Smooth muscle cell (in vitro differentiated cells): Measurements from ENCODE around the gene ALOX5AP. TPM values are rescaled to one million over a fixed set of nuclear protein-coding genes. Genes with fewer than 3 reads are reported as not detected.

ENCODE experiments used
- DNase-seq: peaks from one replicate; lab custom pipeline; 2025; ENCODE audit not compliant: unreplicated experiment; lab: John Stamatoyannopoulos, UW
- H2AFZ ChIP-seq: fragments of 200-600 bp; sonication (generic); 2 replicates; pipeline ENCODE4 v1.6.0; 2016; ENCODE audit warnings: antibody characterized with exemption, low read depth, mild to moderate bottlenecking
- H3F3A ChIP-seq: fragments of 200-600 bp; sonication (generic); 2 replicates; pipeline ENCODE4 v1.6.0; 2017; ENCODE audit warnings: antibody characterized with exemption, low read depth
- H3K27ac ChIP-seq: fragments of 200-600 bp; sonication (generic); 2 replicates; pipeline ENCODE4 v1.5.1; 2016; ENCODE audit warnings: low read depth, mild to moderate bottlenecking
- H3K27me3 ChIP-seq: fragments of 200-600 bp; sonication (generic); 2 replicates; pipeline ENCODE4 v1.6.1; 2016; ENCODE audit warnings: low read depth, mild to moderate bottlenecking
- H3K36me3 ChIP-seq: fragments of 200-600 bp; sonication (generic); 2 replicates; pipeline ENCODE4 v1.5.1; 2016; ENCODE audit warnings: low read depth
- H3K4me1 ChIP-seq: fragments of 200-600 bp; sonication (generic); 2 replicates; pipeline ENCODE4 v1.5.1; 2016; ENCODE audit warnings: low read depth
- H3K4me2 ChIP-seq: fragments of 200-600 bp; sonication (generic); 2 replicates; pipeline ENCODE4 v1.6.0; 2016; ENCODE audit warnings: mild to moderate bottlenecking
- H3K4me3 ChIP-seq: fragments of 200-600 bp; sonication (generic); 2 replicates; pipeline ENCODE4 v1.5.1; 2016; ENCODE audit warnings: mild to moderate bottlenecking
- H3K79me2 ChIP-seq: fragments of 200-600 bp; sonication (generic); 2 replicates; pipeline ENCODE4 v1.6.0; 2016; ENCODE audit warnings: low read depth, mild to moderate bottlenecking
- H3K9ac ChIP-seq: fragments of 200-600 bp; sonication (generic); 2 replicates; pipeline ENCODE4 v1.6.0; 2016; ENCODE audit warnings: low read depth
- H3K9me3 ChIP-seq: fragments of 200-600 bp; sonication (generic); replicated peaks from 2 replicates; pipeline ENCODE4 v1.5.1; 2016; ENCODE audit warnings: low read depth
- H4K20me1 ChIP-seq: fragments of 200-600 bp; sonication (generic); 2 replicates; pipeline ENCODE4 v1.6.0; 2016; ENCODE audit warnings: low read depth
- CTCF ChIP-seq: fragments of 200-600 bp; sonication (generic); IDR thresholded peaks from 2 replicates; pipeline ENCODE4 v1.5.1; 2017; ENCODE audit warnings: borderline replicate concordance, mild to moderate bottlenecking, antibody characterized with exemption; ENCODE audit not compliant: insufficient read depth, poor library complexity, severe bottlenecking
- WGBS: methylation state at CpG from one replicate; pipeline ENCODE4 v1.1.7; 2016; ENCODE audit warnings: low lambda C conversion rate; 5-methylcytosine and 5-hydroxymethylcytosine counted together
- polyA plus RNA-seq: library from polyadenylated mRNA; unstranded; fragments of >200 nt; fragmentation: Nextera tagmentation; extraction: Ambion mirVana; gene quantifications from 2 replicates; pipeline ENCODE4 v1.2.1, GENCODE V29; 2016
- total RNA-seq: library from RNA; depleted of rRNA; stranded (reverse); fragments of >200 nt; gene quantifications from 2 replicates; pipeline ENCODE4 v1.2.3, GENCODE V29; 2014

ALOX5AP gene
- total and polyA plus RNA-seq, 2 experiments from 2014 or later = 0.22 TPM; not detected in 1

- Histone ChIP-seq H3F3A (peaks cover 7% of the 10 kb centered on the region), H3K4me1 (peaks cover 8% of the 10 kb centered on the region), H3K9ac (no peak overlapping the region), H3K4me2 (no peak overlapping the region), H4K20me1 (no peaks in the 10 kb centered on the region), H3K27me3 (no peaks in the 10 kb centered on the region), H3K36me3 (no peaks in the 10 kb centered on the region), H3K27ac (no peak overlapping the region), H3K79me2 (no peaks in the 10 kb centered on the region), H3K4me3 (no peak overlapping the region), H3K9me3 (no peaks in the 10 kb centered on the region), H2AFZ (no peak overlapping the region)
- no peak for DNase-seq
- no peak for TF ChIP-seq CTCF
- WGBS = 95% methylated on average over 15 of the region's 15 CpGs
These were observed 36.8 kb upstream of the ALOX5AP start for GRCh38 chr13:30698488-30699005.

- TF ChIP-seq CTCF = no peak
- H3K27me3 ChIP-seq = no peaks in the 10 kb centered on the region
- no peak overlapping the region for H3K4me3 ChIP-seq
- DNase-seq = no peak
- H3K36me3 ChIP-seq = no peaks in the 10 kb centered on the region
- H4K20me1 ChIP-seq = no peaks in the 10 kb centered on the region
- no peak overlapping the region for H2AFZ ChIP-seq
- no peak overlapping the region for H3K4me2 ChIP-seq
- H3K4me1 ChIP-seq = peaks cover 8% of the 10 kb centered on the region
- no peak overlapping the region for H3K27ac ChIP-seq
- no peak overlapping the region for H3K9ac ChIP-seq
- no peaks in the 10 kb centered on the region for H3K9me3 ChIP-seq
- H3F3A ChIP-seq = peaks cover 7% of the 10 kb centered on the region
- no peaks in the 10 kb centered on the region for H3K79me2 ChIP-seq
- WGBS = 66% methylated on average over 5 of the region's 5 CpGs
These were observed 35.0 kb upstream of the ALOX5AP start for GRCh38 chr13:30700364-30700763.

- no peaks in the 10 kb centered on the region for H4K20me1 ChIP-seq
- no peaks in the 10 kb centered on the region for H3K27me3 ChIP-seq
- no peaks in the 10 kb centered on the region for H3F3A ChIP-seq
- no peaks in the 10 kb centered on the region for H3K79me2 ChIP-seq
- H3K9ac ChIP-seq = no peak overlapping the region
- WGBS = 95% methylated on average over 4 of the region's 4 CpGs
- no peaks in the 10 kb centered on the region for H3K4me1 ChIP-seq
- no peak overlapping the region for H3K4me3 ChIP-seq
- H3K4me2 ChIP-seq = no peak overlapping the region
- H3K36me3 ChIP-seq = no peaks in the 10 kb centered on the region
- no peak for TF ChIP-seq CTCF
- no peak for DNase-seq
- H3K9me3 ChIP-seq = no peaks in the 10 kb centered on the region
- H2AFZ ChIP-seq = no peak overlapping the region
- no peak overlapping the region for H3K27ac ChIP-seq
These were observed 33.3 kb upstream of the ALOX5AP start for GRCh38 chr13:30702006-30702405.

- H3K9me3 ChIP-seq = no peaks in the 10 kb centered on the region
- no peak overlapping the region for H2AFZ ChIP-seq
- H3K36me3 ChIP-seq = no peaks in the 10 kb centered on the region
- no peaks in the 10 kb centered on the region for H3K79me2 ChIP-seq
- H3K4me3 ChIP-seq = no peak overlapping the region
- H3F3A ChIP-seq = no peaks in the 10 kb centered on the region
- no peak overlapping the region for H3K27ac ChIP-seq
- H3K4me1 ChIP-seq = no peaks in the 10 kb centered on the region
- no peaks in the 10 kb centered on the region for H3K27me3 ChIP-seq
- H4K20me1 ChIP-seq = no peaks in the 10 kb centered on the region
- DNase-seq = no peak
- TF ChIP-seq CTCF = no peak
- H3K4me2 ChIP-seq = no peak overlapping the region
- H3K9ac ChIP-seq = no peak overlapping the region
- WGBS = 90% methylated on average over 6 of the region's 6 CpGs
These were observed 30.7 kb upstream of the ALOX5AP start for GRCh38 chr13:30704596-30704995.
